Cardiac fibroblast (primary cell): ENCODE measurements around the gene EEF1AKMT3.
A peak's percentile ranks its signal among the peaks of the same experiment; 100 is the strongest.

Experiments used
- DNase-seq, 2 donors: peaks; one replicate each; pipeline versions ENCODE4 v3.0.0 to v3.0.0-alpha.2; 2010; ENCODE audit warnings: low read depth in 2 of 2
- H3K4me3 ChIP-seq, 2 donors: replicated peaks in 1 of 2; 1 replicate in 1 of 2; 2 replicates in 1 of 2; pipeline ENCODE4 v1.5.1; 2011; ENCODE audit warnings: low read depth in 2 of 2, low read length in 2 of 2, mild to moderate bottlenecking in 2 of 2, moderate library complexity in 1 of 2
- TF ChIP-seq, protein P1 (sequence below): IDR thresholded peaks from one replicate; pipeline ENCODE4 v1.5.1; 2011; ENCODE audit warnings: low read depth, mild to moderate bottlenecking, low read length, inconsistent platforms

The EEF1AKMT3 gene

DNA sequence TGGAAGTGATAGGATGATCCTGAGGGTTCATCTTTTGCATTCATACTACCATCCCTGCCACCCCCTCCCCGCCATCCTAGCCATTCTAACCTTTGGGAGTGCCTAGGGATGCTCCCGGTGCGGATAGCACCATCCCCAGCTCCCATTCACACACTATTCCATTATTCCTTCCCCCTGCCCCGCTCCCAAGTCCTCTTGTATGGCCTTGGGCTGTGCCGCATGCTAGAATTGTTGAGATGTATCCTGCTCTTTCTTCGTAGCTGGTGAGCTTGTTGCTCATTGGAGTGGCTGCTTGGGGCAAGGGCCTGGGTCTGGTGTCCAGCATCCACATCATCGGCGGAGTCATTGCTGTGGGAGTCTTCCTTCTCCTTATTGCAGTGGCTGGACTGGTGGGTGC lies 26.9 kb upstream of the EEF1AKMT3 start:
- peak overlapping the region; percentile 85 to 96 for H3K4me3 ChIP-seq
- TF ChIP-seq, protein P1, sequence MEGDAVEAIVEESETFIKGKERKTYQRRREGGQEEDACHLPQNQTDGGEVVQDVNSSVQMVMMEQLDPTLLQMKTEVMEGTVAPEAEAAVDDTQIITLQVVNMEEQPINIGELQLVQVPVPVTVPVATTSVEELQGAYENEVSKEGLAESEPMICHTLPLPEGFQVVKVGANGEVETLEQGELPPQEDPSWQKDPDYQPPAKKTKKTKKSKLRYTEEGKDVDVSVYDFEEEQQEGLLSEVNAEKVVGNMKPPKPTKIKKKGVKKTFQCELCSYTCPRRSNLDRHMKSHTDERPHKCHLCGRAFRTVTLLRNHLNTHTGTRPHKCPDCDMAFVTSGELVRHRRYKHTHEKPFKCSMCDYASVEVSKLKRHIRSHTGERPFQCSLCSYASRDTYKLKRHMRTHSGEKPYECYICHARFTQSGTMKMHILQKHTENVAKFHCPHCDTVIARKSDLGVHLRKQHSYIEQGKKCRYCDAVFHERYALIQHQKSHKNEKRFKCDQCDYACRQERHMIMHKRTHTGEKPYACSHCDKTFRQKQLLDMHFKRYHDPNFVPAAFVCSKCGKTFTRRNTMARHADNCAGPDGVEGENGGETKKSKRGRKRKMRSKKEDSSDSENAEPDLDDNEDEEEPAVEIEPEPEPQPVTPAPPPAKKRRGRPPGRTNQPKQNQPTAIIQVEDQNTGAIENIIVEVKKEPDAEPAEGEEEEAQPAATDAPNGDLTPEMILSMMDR: no peak
- peak in 1 of 2 donors; percentile 29 for DNase-seq

DNA sequence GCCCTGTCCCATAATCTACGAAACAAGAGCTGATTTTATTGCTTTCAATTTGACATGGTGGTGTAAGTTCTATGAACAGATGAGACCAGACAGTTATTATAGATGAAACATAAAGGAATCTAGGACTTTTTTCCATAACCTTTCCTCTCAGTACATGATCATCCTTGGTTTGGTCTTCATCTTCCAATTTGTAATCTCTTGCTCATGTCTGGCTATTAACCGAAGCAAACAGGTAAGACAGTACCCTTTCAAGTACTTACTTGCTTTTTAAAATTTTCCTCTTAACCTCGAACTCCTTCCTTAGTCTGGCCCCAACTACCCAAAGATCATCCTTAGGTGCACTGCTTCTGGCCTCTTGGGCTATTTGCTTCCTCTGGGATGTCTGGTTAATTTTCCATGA lies 26.4 kb upstream of the EEF1AKMT3 start:
- peak overlapping the region; percentile 85 to 96 for H3K4me3 ChIP-seq
- TF ChIP-seq, protein P1: no peak
- DNase-seq: no peak

DNA sequence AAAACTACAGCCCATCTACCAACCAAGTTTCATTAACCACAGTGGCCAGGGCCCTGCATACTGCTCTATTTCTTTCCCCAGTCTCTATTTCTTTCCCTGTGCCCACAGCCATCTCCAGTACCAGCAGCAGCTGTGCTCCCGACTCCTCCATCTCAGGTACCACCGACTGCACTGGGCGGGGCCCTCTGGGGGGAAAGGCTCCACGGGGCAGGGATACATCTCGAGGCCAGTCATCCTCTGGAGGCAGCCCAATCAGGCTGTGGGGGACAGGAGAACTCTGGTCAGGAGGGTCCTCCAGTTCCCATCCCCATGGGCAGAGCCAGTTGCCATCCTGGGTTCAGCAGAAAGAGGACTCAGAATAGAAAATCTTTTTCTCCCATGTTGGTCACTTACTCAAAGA lies 23.4 kb upstream of the EEF1AKMT3 start:
- no peak overlapping the region for H3K4me3 ChIP-seq
- TF ChIP-seq, protein P1: no peak

DNA sequence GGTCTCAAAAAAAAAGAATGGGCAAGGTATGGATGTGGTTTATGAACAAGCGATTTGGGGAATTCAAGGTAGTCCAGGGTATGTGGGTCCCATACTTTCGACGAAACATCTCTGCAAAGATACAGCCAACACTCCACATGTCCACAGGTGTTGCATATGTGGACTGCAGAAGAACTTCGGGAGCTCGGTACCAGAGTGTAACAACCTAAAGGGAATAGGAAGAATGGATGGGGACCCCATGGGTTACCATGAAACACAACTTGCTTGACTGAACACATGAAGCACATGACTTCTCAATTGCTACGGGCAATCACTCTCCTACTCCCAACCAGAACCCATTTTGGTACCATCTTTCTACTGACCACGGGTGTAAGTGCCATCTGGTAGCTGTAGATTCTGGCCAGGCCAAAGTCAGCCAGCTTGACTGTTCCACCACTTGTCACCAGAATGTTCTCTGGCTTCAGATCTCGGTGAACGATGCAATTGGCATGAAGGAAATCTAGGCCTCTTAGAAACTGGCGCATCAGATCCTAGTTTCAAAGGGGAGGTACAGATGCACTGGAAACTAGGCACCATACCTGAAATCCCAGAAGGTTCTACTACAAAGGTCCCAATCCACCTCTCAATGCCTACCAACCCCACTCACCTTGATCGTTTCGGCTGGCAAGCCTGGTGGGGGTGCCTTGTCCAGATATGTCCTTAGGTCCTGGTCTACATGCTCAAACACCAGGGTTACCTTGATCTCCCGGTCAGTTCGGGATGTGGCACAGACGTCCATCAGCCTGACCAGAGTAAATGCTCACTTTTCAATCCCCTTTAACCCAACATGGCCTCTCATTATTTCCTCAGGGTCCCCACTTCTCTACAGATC lies 21.6 kb upstream of the EEF1AKMT3 start:
- TF ChIP-seq, protein P1: no peak
- peak overlapping the region; percentile 81 to 88 for H3K4me3 ChIP-seq
- no peak for DNase-seq

More for the DNA sequence above, 23.4 kb upstream of the EEF1AKMT3 start:
- DNase-seq: no peak

DNA sequence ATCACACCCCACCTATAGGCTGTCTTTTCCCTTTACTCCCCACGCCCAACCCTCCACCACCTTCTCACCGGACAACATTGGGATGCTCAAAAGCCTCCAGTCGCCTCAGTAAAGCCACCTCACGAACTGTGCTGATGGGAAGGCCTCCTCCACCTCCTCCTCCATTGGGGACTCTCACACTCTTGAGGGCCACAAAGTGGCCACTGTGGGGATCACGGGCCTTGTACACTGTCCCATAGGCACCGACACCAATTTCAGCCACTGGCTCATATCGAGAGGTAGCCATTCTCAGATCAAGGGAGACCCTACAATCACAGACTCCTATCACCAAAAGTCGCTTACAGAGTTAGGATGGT lies 21.0 kb upstream of the EEF1AKMT3 start:
- TF ChIP-seq, protein P1: no peak
- H3K4me3 ChIP-seq: peak overlapping the region; percentile 81 to 88
- DNase-seq: no peak

DNA sequence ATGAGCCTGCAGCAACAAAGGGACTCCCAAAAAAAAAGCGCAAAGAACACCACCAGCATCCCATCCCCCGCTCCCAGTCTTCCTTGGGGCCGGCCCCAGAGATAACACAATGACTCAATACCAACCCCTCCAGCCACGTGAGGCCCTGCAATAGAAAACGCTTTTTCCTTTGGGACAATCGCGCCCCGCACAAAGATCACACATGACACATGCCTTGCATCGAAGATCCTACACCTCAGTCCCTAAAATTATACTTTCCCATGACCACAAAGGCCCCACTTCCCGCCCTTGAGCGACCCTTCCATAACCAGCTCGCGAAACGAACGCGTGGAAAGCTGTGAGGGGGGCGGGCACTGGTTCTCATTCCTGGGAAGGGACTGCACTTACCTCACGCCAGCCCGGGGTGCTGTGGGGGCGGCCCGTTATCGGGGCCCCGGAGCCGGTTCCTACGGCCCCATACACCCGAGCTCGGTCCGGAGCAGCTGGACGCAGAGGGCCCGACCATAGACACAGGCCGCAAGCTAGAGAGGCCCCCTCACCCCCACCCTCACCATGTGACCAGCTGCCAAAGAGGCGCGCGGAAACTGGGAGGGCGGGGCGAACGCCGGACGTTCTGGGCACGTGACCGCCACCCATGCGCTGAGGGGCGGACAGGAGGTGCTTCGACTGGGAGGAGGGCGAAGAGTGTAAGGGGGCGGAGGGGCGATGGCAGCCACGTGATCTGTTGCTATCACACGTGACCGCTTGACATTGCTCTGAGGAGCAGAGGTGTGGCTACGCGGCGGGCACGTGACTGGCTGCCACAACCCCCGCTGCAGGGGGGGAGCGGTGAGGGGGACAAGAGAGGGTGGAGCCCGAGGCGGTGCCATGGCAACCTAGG lies 20.4 kb upstream of the EEF1AKMT3 start, which contains the start of gene CDK4:
Gene CDK4, minus strand, starts transcription at position 523 of the 880 bp plus-strand sequence. CDS start 593 bp downstream, outside the sequence.
- H3K4me3 ChIP-seq: peak within 1 kb of the TSS; percentile 81 to 88
- peak; percentile 100 for DNase-seq
- TF ChIP-seq, protein P1: no peak
